Keratinocyte (primary cell): ENCODE data around the gene CCDC86. TPM values are rescaled to one million over a fixed set of nuclear protein-coding genes. Genes with fewer than 3 reads are reported as not detected.

Experiments
- DNase-seq: peaks from one replicate; pipeline ENCODE4 v3.0.0-alpha.2; 2011; ENCODE audit warnings: low read depth, missing footprints, low spot score
- FAIRE-seq: peaks from 2 replicates; lab custom pipeline; 2011; peaks lifted over from hg19 to GRCh38; lab: Jason Lieb, UNC
- H2AFZ ChIP-seq: 2 replicates; pipeline ENCODE4 v1.6.0; 2012; ENCODE audit warnings: low read length, control low read depth, inconsistent platforms; ENCODE audit not compliant: control insufficient read depth
- H3K27ac ChIP-seq: 2 replicates; pipeline ENCODE4 v1.5.1; 2011; ENCODE audit warnings: low read length; ENCODE audit not compliant: control insufficient read depth, insufficient read depth
- H3K27me3 ChIP-seq: 3 replicates; pipeline ENCODE4 v1.6.0; 2011; ENCODE audit warnings: low read length; ENCODE audit not compliant: control insufficient read depth, insufficient read depth; ENCODE audit errors: extremely low read depth
- H3K36me3 ChIP-seq, 2 experiments: 2 replicates in 1 of 2; 3 replicates in 1 of 2; pipeline ENCODE4 v1.5.1; 2011; ENCODE audit warnings: low read length in 2 of 2, mild to moderate bottlenecking in 1 of 2; ENCODE audit not compliant: control insufficient read depth in 2 of 2, insufficient read depth in 2 of 2; ENCODE audit errors: extremely low read depth in 1 of 2
- H3K4me1 ChIP-seq: 3 replicates; pipeline ENCODE4 v1.5.1; 2011; ENCODE audit warnings: low read length; ENCODE audit not compliant: control insufficient read depth, insufficient read depth; ENCODE audit errors: extremely low read depth
- H3K4me2 ChIP-seq: 3 replicates; pipeline ENCODE4 v1.6.0; 2011; ENCODE audit warnings: low read depth, low read length; ENCODE audit not compliant: control insufficient read depth, insufficient read depth; ENCODE audit errors: extremely low read depth
- H3K4me3 ChIP-seq, 3 experiments: fragments of 200-600 bp in 1 of 3; sonication (generic) in 1 of 3; 2 replicates in 2 of 3; 3 replicates in 1 of 3; pipeline ENCODE4 v1.5.1; 2011 to 2016; ENCODE audit warnings: low read length in 3 of 3, mild to moderate bottlenecking in 3 of 3, control low read depth in 2 of 3, inconsistent platforms in 1 of 3, low read depth in 1 of 3, mixed read lengths in 1 of 3, mixed run types in 1 of 3, moderate library complexity in 1 of 3; ENCODE audit not compliant: control insufficient read depth in 2 of 3, insufficient read depth in 2 of 3; ENCODE audit errors: extremely low read depth in 1 of 3
- H3K79me2 ChIP-seq: 2 replicates; pipeline ENCODE4 v1.6.0; 2012; ENCODE audit warnings: low read length; ENCODE audit not compliant: control insufficient read depth, insufficient read depth
- H3K9ac ChIP-seq: 3 replicates; pipeline ENCODE4 v1.6.0; 2011; ENCODE audit warnings: low read length; ENCODE audit not compliant: control insufficient read depth, insufficient read depth; ENCODE audit errors: extremely low read depth
- H3K9me1 ChIP-seq: 3 replicates; pipeline ENCODE4 v1.6.0; 2011; ENCODE audit warnings: low read length; ENCODE audit not compliant: control insufficient read depth, insufficient read depth; ENCODE audit errors: extremely low read depth
- H3K9me3 ChIP-seq: 2 replicates; pipeline ENCODE4 v1.5.1; 2012; ENCODE audit warnings: low read depth, low read length; ENCODE audit not compliant: control insufficient read depth
- H4K20me1 ChIP-seq: 3 replicates; pipeline ENCODE4 v1.6.0; 2011; ENCODE audit warnings: low read length; ENCODE audit not compliant: control insufficient read depth, insufficient read depth; ENCODE audit errors: extremely low read depth
- CTCF ChIP-seq, 3 experiments: IDR thresholded peaks in 1 of 3; conservative IDR thresholded peaks in 1 of 3; optimal IDR thresholded peaks in 1 of 3; 2 replicates in 2 of 3; 3 replicates in 1 of 3; pipeline versions ENCODE3 to v1.5.1; 2011; ENCODE audit warnings: low read length in 3 of 3, mild to moderate bottlenecking in 3 of 3, moderate library complexity in 2 of 3, control low read depth in 1 of 3, inconsistent platforms in 1 of 3; ENCODE audit not compliant: insufficient read depth in 2 of 3; ENCODE audit errors: extremely low read depth in 1 of 3
- EZH2 ChIP-seq: IDR thresholded peaks from one replicate; pipeline ENCODE4 v1.6.1; 2012; ENCODE audit warnings: inconsistent platforms, mild to moderate bottlenecking, low read length, moderate library complexity
- dilution Hi-C: fragments of 300-500 bp; cut with MboI; formaldehyde crosslinking; loops from one replicate; pipeline ENCODE4 v1.7.0; 2020; ENCODE audit warnings: low sequenced_read_pairs; ENCODE audit not compliant: extremely low pct_ligation_motif_present
- polyA plus RNA-seq, 5 experiments: library from polyadenylated mRNA; depleted of rRNA in 3 of 5; stranded (reverse) in 3 of 5; stranded (forward) in 1 of 5; unstranded in 1 of 5; fragments of >200 nt; gene quantifications; 1 replicate in 1 of 5; 2 replicates in 3 of 5; 3 replicates in 1 of 5; pipeline versions ENCODE4 v1.2.1 to v1.2.3, GENCODE V29; 2011 to 2012; ENCODE audit warnings: missing spikeins in 2 of 5, low read depth in 1 of 5, low replicate concordance in 1 of 5

Gene CCDC86
- polyA plus RNA-seq, 1 donor (not counting 4 experiments of a cell fraction or from before 2014, with no cell fraction given), result 29.3 TPM

- no peaks in the 10 kb centered on the region for H3K4me1 ChIP-seq
- H3K27ac ChIP-seq, result no peak overlapping the region
- H3K9me1 ChIP-seq, result no peaks in the 10 kb centered on the region
- no peak overlapping the region for H2AFZ ChIP-seq
- H3K4me2 ChIP-seq, result no peak overlapping the region
- no peaks in the 10 kb centered on the region for H3K79me2 ChIP-seq
- no peak overlapping the region for H3K9ac ChIP-seq
- dilution Hi-C loops, result no loop called here
- peaks cover 0 to 15% of the 10 kb centered on the region in 2 experiments for H3K36me3 ChIP-seq
- H3K27me3 ChIP-seq, result no peaks in the 10 kb centered on the region
- no peaks in the 10 kb centered on the region for H4K20me1 ChIP-seq
- H3K9me3 ChIP-seq, result no peaks in the 10 kb centered on the region
- FAIRE-seq, result no peak
- no peak for DNase-seq
- H3K4me3 ChIP-seq, result no peak overlapping the region
- TF ChIP-seq CTCF (optimal IDR thresholded peaks at IDR 0.05 in 1 of 3, IDR thresholded peaks at IDR 0.05 in 1 of 3, conservative IDR thresholded peaks at IDR 0.05 in 1 of 3; ENCODE audit: extremely low read depth in 1 of 3, insufficient read depth in 2 of 3, low read length in 3 of 3) (no peak), EZH2 (no peak)
These were observed 48.0 kb downstream of the CCDC86 start for GRCh38 chr11:60889869-60890311.

- Histone ChIP-seq H3K4me2 (no peak overlapping the region), H2AFZ (no peak overlapping the region), H3K27me3 (no peaks in the 10 kb centered on the region), H3K9ac (no peak overlapping the region), H3K4me1 (no peaks in the 10 kb centered on the region), H3K27ac (no peak overlapping the region), H3K9me3 (no peaks in the 10 kb centered on the region), H3K9me1 (no peaks in the 10 kb centered on the region), H3K79me2 (no peaks in the 10 kb centered on the region), H3K36me3 (peaks cover 2 to 20% of the 10 kb centered on the region in 2 experiments), H4K20me1 (no peaks in the 10 kb centered on the region), H3K4me3 (no peak overlapping the region)
- TF ChIP-seq EZH2 (no peak), CTCF (optimal IDR thresholded peaks at IDR 0.05 in 1 of 3, IDR thresholded peaks at IDR 0.05 in 1 of 3, conservative IDR thresholded peaks at IDR 0.05 in 1 of 3; ENCODE audit: extremely low read depth in 1 of 3, insufficient read depth in 2 of 3, low read length in 3 of 3) (no peak)
- dilution Hi-C loops, result no loop called here
- FAIRE-seq (no peak), DNase-seq (no peak)
These were observed 48.8 kb downstream of the CCDC86 start for GRCh38 chr11:60890696-60891095.
